B cell (primary cell): ENCODE data around the gene JARID2. TPM values are rescaled to one million over a fixed set of nuclear protein-coding genes. Genes with fewer than 3 reads are reported as not detected.

Source experiments
- ATAC-seq: fragments of 200-7000 bp; cut with Tn5 transposase; one replicate; pipeline ENCODE4 v1.10.0; 2021; ENCODE audit warnings: low read depth, mild to moderate bottlenecking, moderate number of reproducible peaks, moderate library complexity
- CTCF ChIA-PET: fragments of 350-600 bp; sonication (Branson Sonifier 250); formaldehyde crosslinking; loops from one replicate; lab custom pipeline; 2021; ENCODE audit warnings: antibody characterized with exemption, inconsistent platforms; lab: Charles Lee
- POLR2A ChIA-PET: fragments of 350-600 bp; sonication (Branson Sonifier 250); formaldehyde crosslinking; loops from one replicate; lab custom pipeline; 2021; ENCODE audit warnings: antibody characterized with exemption; lab: Charles Lee
- DNase-seq: peaks from one replicate; pipeline ENCODE4 v3.0.0; 2013
- H2AFZ ChIP-seq: 2 replicates; pipeline ENCODE4 v1.6.1; 2012; ENCODE audit warnings: mild to moderate bottlenecking, low read depth, low read length; ENCODE audit not compliant: insufficient read depth, poor library complexity, severe bottlenecking
- H3K27ac ChIP-seq, 2 donors: 1 replicate in 1 of 2; 2 replicates in 1 of 2; pipeline ENCODE4 v1.5.1; 2012 to 2013; ENCODE audit warnings: low read length in 2 of 2, mild to moderate bottlenecking in 2 of 2, moderate library complexity in 1 of 2
- H3K27me3 ChIP-seq, 4 experiments: fragments of 200-600 bp in 1 of 4; sonication (generic) in 1 of 4; replicated peaks in 1 of 4; 1 replicate in 2 of 4; 2 replicates in 2 of 4; pipeline versions ENCODE4 v1.6.1 to v1.7.0; 2013 to 2016; ENCODE audit warnings: low read length in 3 of 4, mild to moderate bottlenecking in 2 of 4, mixed read lengths in 1 of 4, moderate library complexity in 1 of 4; ENCODE audit not compliant: insufficient read depth in 4 of 4, control insufficient read depth in 3 of 4; ENCODE audit errors: control extremely low read depth in 1 of 4
- H3K36me3 ChIP-seq, 2 experiments: replicated peaks in 1 of 2; 1 replicate in 1 of 2; 2 replicates in 1 of 2; pipeline versions ENCODE4 v1.6.1 to v1.7.1; 2013; ENCODE audit warnings: low read length in 1 of 2; ENCODE audit not compliant: insufficient read depth in 2 of 2, control insufficient read depth in 1 of 2; ENCODE audit errors: control extremely low read depth in 1 of 2, extremely low read depth in 1 of 2
- H3K4me1 ChIP-seq, 2 donors: fragments of 200-600 bp in 1 of 2; sonication (generic) in 1 of 2; 1 replicate in 1 of 2; 2 replicates in 1 of 2; pipeline versions ENCODE4 v1.5.1 to v1.6.1; 2013 to 2017; ENCODE audit warnings: low read length in 2 of 2; ENCODE audit not compliant: control insufficient read depth in 2 of 2, insufficient read depth in 2 of 2
- H3K4me2 ChIP-seq: replicated peaks from 2 replicates; pipeline ENCODE3; 2012; ENCODE audit warnings: mild to moderate bottlenecking, low read depth, low read length; ENCODE audit not compliant: poor library complexity, severe bottlenecking
- H3K4me3 ChIP-seq, 5 experiments: fragments of 200-600 bp in 1 of 5; sonication (generic) in 1 of 5; 1 replicate in 3 of 5; 2 replicates in 2 of 5; pipeline versions ENCODE4 v1.5.1 to v1.7.0; 2011 to 2016; ENCODE audit warnings: low read length in 4 of 5, mild to moderate bottlenecking in 4 of 5, low read depth in 2 of 5, control low read depth in 1 of 5, moderate library complexity in 1 of 5; ENCODE audit not compliant: insufficient read depth in 1 of 5; ENCODE audit errors: control extremely low read depth in 1 of 5, extremely low read depth in 1 of 5
- H3K79me2 ChIP-seq: fragments of 200-600 bp; sonication (generic); one replicate; pipeline ENCODE4 v1.6.0; 2016; ENCODE audit warnings: low read length; ENCODE audit not compliant: control insufficient read depth, insufficient read depth
- H3K9ac ChIP-seq: fragments of 200-600 bp; sonication (generic); 2 replicates; pipeline ENCODE4 v1.6.1; 2017; ENCODE audit warnings: mild to moderate bottlenecking, low read length, moderate library complexity
- H3K9me3 ChIP-seq, 3 donors: one replicate each; pipeline versions ENCODE4 v1.6.1 to v1.7.1; 2013; ENCODE audit warnings: low read length in 2 of 3; ENCODE audit not compliant: control insufficient read depth in 2 of 3, insufficient read depth in 1 of 3; ENCODE audit errors: control extremely low read depth in 1 of 3
- H4K20me1 ChIP-seq: 2 replicates; pipeline ENCODE4 v1.6.0; 2012; ENCODE audit warnings: mild to moderate bottlenecking, low read length; ENCODE audit not compliant: insufficient read depth, control insufficient read depth, poor library complexity, severe bottlenecking
- H3K27ac Mint-ChIP-seq: one replicate; pipeline ENCODE4 v1.8.0; 2021; ENCODE audit warnings: mixed read lengths
- H3K27me3 Mint-ChIP-seq: one replicate; pipeline ENCODE4 v1.8.0; 2021; ENCODE audit warnings: mixed read lengths
- H3K4me1 Mint-ChIP-seq: one replicate; pipeline ENCODE4 v1.8.0; 2021; ENCODE audit warnings: mixed read lengths
- H3K4me3 Mint-ChIP-seq: one replicate; pipeline ENCODE4 v1.8.0; 2021; ENCODE audit warnings: mixed read lengths
- H3K9me3 Mint-ChIP-seq: one replicate; pipeline ENCODE4 v1.8.0; 2022; ENCODE audit warnings: mixed read lengths; ENCODE audit not compliant: insufficient read depth
- EZH2 ChIP-seq: IDR thresholded peaks from 2 replicates; pipeline ENCODE4 v1.6.1; 2012; ENCODE audit warnings: borderline replicate concordance, low read depth, mild to moderate bottlenecking, moderate library complexity, low read length; ENCODE audit not compliant: insufficient read depth, poor library complexity, severe bottlenecking
- WGBS: methylation state at CpG from one replicate; pipeline ENCODE4 v1.1.5; 2013; ENCODE audit warnings: missing lambda C conversion rate; ENCODE audit not compliant: insufficient coverage; 5-methylcytosine and 5-hydroxymethylcytosine counted together
- intact Hi-C: fragments of 100-400 bp; cut with micrococcal nuclease; formaldehyde crosslinking; loops from one replicate; pipeline ENCODE4 v1.10.0; 2022
- polyA plus RNA-seq: library from polyadenylated mRNA; depleted of rRNA; stranded (reverse); fragments of >200 nt; gene quantifications from 2 replicates; pipeline ENCODE4 v1.2.3, GENCODE V29; 2012
- total RNA-seq, 2 donors: library from RNA; stranded (reverse); fragments of 120-200 nt in 1 of 2; gene quantifications; 1 replicate in 1 of 2; 2 replicates in 1 of 2; pipeline versions ENCODE4 v1.2.3 to v1.2.4, GENCODE V29; 2013 to 2022
- TF ChIP-seq, protein P1 (sequence below): fragments of 200-600 bp; IDR thresholded peaks from one replicate; pipeline ENCODE4 v1.8.0; 2022; ENCODE audit warnings: antibody characterized with exemption, mild to moderate bottlenecking

The JARID2 gene
- total and polyA plus RNA-seq, 2 donors (not counting 1 experiment from before 2014, with no cell fraction given), result 11.0 to 58.1 TPM

GRCh38 chr6:15329197-15329671 lies 83.4 kb downstream of the JARID2 start:
- H3K79me2 ChIP-seq, result peaks cover 99% of the 10 kb centered on the region
- peak overlapping the region; percentile 39 for H3K4me2 ChIP-seq

DNA sequence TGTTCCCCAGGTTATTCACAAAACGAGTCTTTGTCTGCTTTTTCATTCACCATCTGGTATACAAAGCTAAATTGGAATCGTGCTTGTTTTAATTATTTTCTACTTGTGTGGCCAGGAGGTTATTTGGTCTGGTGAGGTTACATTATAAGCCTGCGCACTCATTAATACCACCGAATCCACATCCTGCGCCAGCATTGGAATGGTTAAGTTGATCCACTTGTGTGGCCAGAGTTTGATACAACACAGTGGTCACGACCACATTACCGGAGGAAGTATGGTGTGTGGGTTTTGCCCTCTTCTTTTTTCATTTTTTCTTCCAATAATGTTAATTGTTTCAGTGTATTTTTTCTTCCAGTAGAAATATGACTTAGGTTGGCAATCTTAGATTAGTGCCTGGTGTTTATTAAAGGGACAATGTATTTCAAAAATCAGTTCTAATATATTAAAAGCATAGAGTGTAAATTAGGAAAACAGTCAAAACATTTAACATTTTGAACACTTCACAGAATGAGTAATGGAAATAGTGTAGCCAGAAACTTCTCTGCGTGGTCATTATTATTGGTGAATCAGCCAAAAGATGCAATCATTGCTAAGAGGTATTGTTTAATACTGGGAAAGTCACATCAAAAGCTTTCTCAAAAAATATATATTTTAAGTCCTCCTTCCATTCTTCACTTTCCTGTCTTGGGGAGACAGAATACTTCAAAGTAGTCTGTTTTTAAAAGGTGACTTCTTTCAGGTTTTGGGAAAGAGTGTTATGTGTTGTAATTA lies 84.5 kb downstream of the JARID2 start:
- TF ChIP-seq, protein P1, sequence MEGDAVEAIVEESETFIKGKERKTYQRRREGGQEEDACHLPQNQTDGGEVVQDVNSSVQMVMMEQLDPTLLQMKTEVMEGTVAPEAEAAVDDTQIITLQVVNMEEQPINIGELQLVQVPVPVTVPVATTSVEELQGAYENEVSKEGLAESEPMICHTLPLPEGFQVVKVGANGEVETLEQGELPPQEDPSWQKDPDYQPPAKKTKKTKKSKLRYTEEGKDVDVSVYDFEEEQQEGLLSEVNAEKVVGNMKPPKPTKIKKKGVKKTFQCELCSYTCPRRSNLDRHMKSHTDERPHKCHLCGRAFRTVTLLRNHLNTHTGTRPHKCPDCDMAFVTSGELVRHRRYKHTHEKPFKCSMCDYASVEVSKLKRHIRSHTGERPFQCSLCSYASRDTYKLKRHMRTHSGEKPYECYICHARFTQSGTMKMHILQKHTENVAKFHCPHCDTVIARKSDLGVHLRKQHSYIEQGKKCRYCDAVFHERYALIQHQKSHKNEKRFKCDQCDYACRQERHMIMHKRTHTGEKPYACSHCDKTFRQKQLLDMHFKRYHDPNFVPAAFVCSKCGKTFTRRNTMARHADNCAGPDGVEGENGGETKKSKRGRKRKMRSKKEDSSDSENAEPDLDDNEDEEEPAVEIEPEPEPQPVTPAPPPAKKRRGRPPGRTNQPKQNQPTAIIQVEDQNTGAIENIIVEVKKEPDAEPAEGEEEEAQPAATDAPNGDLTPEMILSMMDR, result no peak
- TF ChIP-seq EZH2, result no peak
- no peaks in the 10 kb centered on the region for H3K36me3 ChIP-seq
- Mint-ChIP-seq H3K4me3 (peak overlapping the region; percentile 81), H3K9me3 (no peaks in the 10 kb centered on the region), H3K27ac (peak overlapping the region; percentile 38), H3K4me1 (peaks cover 92% of the 10 kb centered on the region), H3K27me3 (no peaks in the 10 kb centered on the region)
- DNase-seq (no peak), ATAC-seq (no peak)
- peaks cover 71 to 73% of the 10 kb centered on the region in 2 donors for H3K4me1 ChIP-seq
- intact Hi-C loops, result loop anchor here (2.0 to 10.0 kb wide), 2 partner anchors 14 to 114 kb away; no protein-coding TSS in a partner anchor
- H3K4me3 ChIP-seq, result no peak overlapping the region
- no CpG with 5 or more reads among the region's 8 CpGs for WGBS
- H3K4me2 ChIP-seq, result peak overlapping the region; percentile 39
- H3K79me2 ChIP-seq, result peaks cover 98% of the 10 kb centered on the region
- POLR2A ChIA-PET, result interaction anchor here (0.6 kb wide), 1 partner anchor 270 kb away, joined by 6 read pairs; no protein-coding TSS in a partner anchor
- peaks cover 63% of the 10 kb centered on the region for H4K20me1 ChIP-seq
- CTCF ChIA-PET, result no interaction called here
- no peaks in the 10 kb centered on the region for H3K9me3 ChIP-seq
- no peaks in the 10 kb centered on the region for H3K27me3 ChIP-seq
- H3K9ac ChIP-seq, result no peak overlapping the region
- H2AFZ ChIP-seq, result no peak overlapping the region
- no peak overlapping the region for H3K27ac ChIP-seq

More at GRCh38 chr6:15329197-15329671, 83.4 kb downstream of the JARID2 start:
- ATAC-seq (no peak), DNase-seq (no peak)
- intact Hi-C loops, result loop anchor here (5.0 kb wide), 1 partner anchor 82 kb away; the partner anchor contains the start of gene JARID2
- Mint-ChIP-seq H3K9me3 (no peaks in the 10 kb centered on the region), H3K4me1 (peaks cover 92% of the 10 kb centered on the region), H3K4me3 (peak overlapping the region; percentile 31), H3K27me3 (no peaks in the 10 kb centered on the region), H3K27ac (no peak overlapping the region)
- WGBS, result 100% methylated on average over 2 of the region's 4 CpGs
- H3K4me3 ChIP-seq, result no peak overlapping the region
- ChIA-PET CTCF (interaction anchor here (0.5 kb wide), 1 partner anchor 50 kb away, joined by 3 read pairs; no protein-coding TSS in a partner anchor), POLR2A (interaction anchor here (0.6 kb wide), 1 partner anchor 82 kb away, joined by 5 read pairs; no protein-coding TSS in a partner anchor)
- peaks cover 76 to 79% of the 10 kb centered on the region in 2 donors for H3K4me1 ChIP-seq
- TF ChIP-seq EZH2, result no peak
- H3K27ac ChIP-seq, result no peak overlapping the region
- peaks cover 0 to 4% (median 0%) of the 10 kb centered on the region in 3 donors for H3K9me3 ChIP-seq
- H3K9ac ChIP-seq, result no peak overlapping the region
- H3K27me3 ChIP-seq, result no peaks in the 10 kb centered on the region
- H3K36me3 ChIP-seq, result no peaks in the 10 kb centered on the region
- H2AFZ ChIP-seq, result no peak overlapping the region
- peaks cover 57% of the 10 kb centered on the region for H4K20me1 ChIP-seq
